Ovary (tissue), 9 donors: ENCODE measurements around the gene CTNNBL1. TPM values are rescaled to one million over a fixed set of nuclear protein-coding genes. Genes with fewer than 3 reads are reported as not detected.

ENCODE experiments used
- DNase-seq, 5 donors: peaks; one replicate each; pipeline ENCODE4 v3.0.0-alpha.2; 2019 to 2020
- H3K27ac ChIP-seq, 2 donors: fragments of 200-600 bp; one replicate each; pipeline versions ENCODE4 v1.5.1 to v1.8.0; 2019 to 2022
- H3K27me3 ChIP-seq: fragments of 200-600 bp; one replicate; pipeline ENCODE4 v1.8.0; 2022
- H3K36me3 ChIP-seq: fragments of 200-600 bp; sonication (generic); one replicate; pipeline ENCODE4 v1.5.1; 2019
- H3K4me1 ChIP-seq: one replicate; pipeline ENCODE4 v1.8.1; 2013; ENCODE audit warnings: mild to moderate bottlenecking, moderate library complexity; ENCODE audit not compliant: insufficient read depth
- H3K4me3 ChIP-seq: fragments of 200-600 bp; sonication (generic); one replicate; pipeline ENCODE4 v1.5.1; 2017
- H3K9me3 ChIP-seq, 2 donors: fragments of 200-600 bp in 1 of 2; sonication (generic) in 1 of 2; one replicate each; pipeline versions ENCODE4 v1.5.1 to v1.8.1; 2013 to 2019; ENCODE audit warnings: mild to moderate bottlenecking in 1 of 2, moderate library complexity in 1 of 2
- CTCF ChIP-seq, 3 donors: fragments of 450-650 bp in 2 of 3; fragments of 200-600 bp in 1 of 3; IDR thresholded peaks; one replicate each; pipeline versions ENCODE4 v1.5.1 to v1.8.0; 2016 to 2022; ENCODE audit warnings: antibody characterized with exemption in 3 of 3, mild to moderate bottlenecking in 1 of 3
- EP300 ChIP-seq: sonication (generic); formaldehyde crosslinking; IDR thresholded peaks from one replicate; pipeline ENCODE4 v1.6.1; 2017; ENCODE audit warnings: antibody characterized with exemption
- POLR2A ChIP-seq: fragments of 450-650 bp; IDR thresholded peaks from one replicate; pipeline ENCODE4 v1.6.1; 2017; ENCODE audit warnings: antibody characterized with exemption, mild to moderate bottlenecking, moderate library complexity
- WGBS, 3 donors: extraction: QIAGEN DNeasy Blood & Tissue Kit in 1 of 3; methylation state at CpG; one replicate each; pipeline versions ENCODE4 v1.1.5 to v1.1.7; 2013 to 2017; 5-methylcytosine and 5-hydroxymethylcytosine counted together
- intact Hi-C, 4 donors: fragments of 100-400 bp; cut with DNase I; formaldehyde crosslinking; loops; one replicate each; pipeline versions ENCODE4 v1.11.0 to v1.15.1; 2022 to 2023
- polyA plus RNA-seq, 2 donors: library from polyadenylated mRNA; stranded (reverse); fragments of 200-250 nt in 1 of 2; fragments of 350-450 nt in 1 of 2; fragmentation: Illumina TruSeq in 1 of 2; extraction: RNeasy Lipid Tissue Mini Kit (QIAGEN cat#74804) in 1 of 2; gene quantifications; one replicate each; pipeline ENCODE4 v1.2.3, GENCODE V29; 2013 to 2014
- total RNA-seq, 7 donors: library from RNA; depleted of rRNA in 2 of 7; stranded (reverse); fragments of >200 nt in 2 of 7; fragmentation: NEBNext Ultra II Directional in 3 of 7; extraction: Animal tissue kit (Norgen Biotek cat#: 25700) in 3 of 7; gene quantifications; one replicate each; pipeline versions ENCODE4 v1.1.0 to v1.2.4, GENCODE V29; 2016 to 2023
- donor health status: DM: no; HTN: no; CAD: no; lungs with moderate emphysema.
- donor health status: DM: no; HTN: no; CAD: no.
- donor health status: Bipolar disorder and iron deficiency.
- donor health status: DM: yes; HTN: yes; CAD: no.
- donor health status: DM: no; HTN: no; CAD: no.
- donor health status: DM: yes; HTN: yes; CAD: no.

CTNNBL1 gene
- total and polyA plus RNA-seq, 9 donors = 17.3 to 58.7 (median 42.3) TPM

GRCh38 chr20:37846573-37846972 is 152.7 kb downstream of the CTNNBL1 start:
- TF ChIP-seq CTCF (IDR thresholded peaks at IDR 0.05) = no peak
- TF ChIP-seq EP300 = no peak
- TF ChIP-seq POLR2A = no peak
- H3K27me3 ChIP-seq = no peaks in the 10 kb centered on the region
- H3K27ac ChIP-seq = no peak overlapping the region
- WGBS, 3 donors = 87 to 91% (median 87%) methylated on average over 4 of the region's 4 CpGs
- H3K9me3 ChIP-seq = no peaks in the 10 kb centered on the region
- no peak overlapping the region for H3K4me3 ChIP-seq
- peaks cover 2% of the 10 kb centered on the region for H3K4me1 ChIP-seq
- DNase-seq = no peak
- intact Hi-C loops = no loop called here
- no peaks in the 10 kb centered on the region for H3K36me3 ChIP-seq

DNA sequence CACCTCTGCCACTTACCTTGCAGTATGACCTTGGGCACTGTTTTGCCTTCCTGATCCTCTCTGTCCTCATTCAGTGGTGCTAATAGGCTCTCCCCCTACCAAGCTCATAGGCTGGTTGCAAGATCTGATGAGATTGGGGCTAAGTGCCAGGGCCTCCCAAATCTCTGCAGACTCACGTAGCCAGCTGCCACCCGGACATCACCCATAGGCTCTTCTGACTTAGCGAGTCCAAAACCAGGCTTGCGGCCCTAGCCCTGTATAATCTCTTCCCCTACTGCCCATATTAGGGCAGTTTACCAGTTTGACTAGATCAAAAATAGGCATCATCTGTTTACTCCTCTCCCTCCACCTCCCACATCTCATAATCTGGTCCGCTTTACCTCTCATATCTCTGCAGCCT is 154.9 kb downstream of the CTNNBL1 start:
- peaks cover 2% of the 10 kb centered on the region for H3K4me1 ChIP-seq
- H3K27me3 ChIP-seq = no peaks in the 10 kb centered on the region
- no peak overlapping the region for H3K27ac ChIP-seq
- no peaks in the 10 kb centered on the region for H3K9me3 ChIP-seq
- H3K4me3 ChIP-seq = no peak overlapping the region
- H3K36me3 ChIP-seq = no peaks in the 10 kb centered on the region
- WGBS, 3 donors = 77 to 100% (median 79%) methylated on average over 5 of the region's 5 CpGs
- DNase-seq = no peak
- TF ChIP-seq CTCF (IDR thresholded peaks at IDR 0.05) = no peak
- TF ChIP-seq EP300 = no peak
- TF ChIP-seq POLR2A = no peak
- intact Hi-C loops = no loop called here

GRCh38 chr20:37849156-37849555 is 155.3 kb downstream of the CTNNBL1 start:
- Histone ChIP-seq H3K27ac (no peak overlapping the region), H3K4me3 (no peak overlapping the region), H3K27me3 (no peaks in the 10 kb centered on the region), H3K4me1 (peaks cover 2% of the 10 kb centered on the region), H3K9me3 (no peaks in the 10 kb centered on the region), H3K36me3 (no peaks in the 10 kb centered on the region)
- DNase-seq = no peak
- 96 to 98% (median 97%) methylated on average over 9 of the region's 9 CpGs for WGBS, 3 donors
- intact Hi-C loops = no loop called here
- TF ChIP-seq CTCF (IDR thresholded peaks at IDR 0.05) = no peak
- no peak for TF ChIP-seq EP300
- no peak for TF ChIP-seq POLR2A

- Histone ChIP-seq H3K36me3 (no peaks in the 10 kb centered on the region), H3K4me3 (no peak overlapping the region), H3K27ac (no peak overlapping the region), H3K27me3 (no peaks in the 10 kb centered on the region), H3K9me3 (no peaks in the 10 kb centered on the region), H3K4me1 (peaks cover 2% of the 10 kb centered on the region)
- no peak for TF ChIP-seq CTCF (IDR thresholded peaks at IDR 0.05)
- TF ChIP-seq POLR2A = no peak
- TF ChIP-seq EP300 = no peak
- intact Hi-C loops = no loop called here
- WGBS, 3 donors = 76 to 89% (median 86%) methylated on average over 2 of the region's 2 CpGs
- DNase-seq = no peak
Measured at GRCh38 chr20:37849566-37849965, 155.7 kb downstream of the CTNNBL1 start.
